WTC11 (cell line): ENCODE results near the gene EML6.

ENCODE experiments used
- ATF2 ChIP-seq: sonication (generic); formaldehyde crosslinking; IDR thresholded peaks from 2 replicates; pipeline ENCODE4 v1.8.1; 2022; ENCODE audit warnings: low read depth, missing genetic modification reagents, borderline replicate concordance
- CTCF ChIP-seq: fragments of 200-600 bp; IDR thresholded peaks from 2 replicates; pipeline ENCODE4 v1.8.0; 2022; ENCODE audit warnings: antibody characterized with exemption
- NFE2L1 ChIP-seq: sonication (generic); formaldehyde crosslinking; IDR thresholded peaks from 2 replicates; pipeline ENCODE4 v1.8.1; 2023; ENCODE audit warnings: missing genetic modification reagents
- NR1H2 ChIP-seq: sonication (generic); formaldehyde crosslinking; IDR thresholded peaks from 2 replicates; pipeline ENCODE4 v1.9.0; 2021; ENCODE audit warnings: mild to moderate bottlenecking, moderate library complexity, missing genetic modification reagents

- TF ChIP-seq CTCF, result no peak
- no peak for TF ChIP-seq NR1H2
- no peak for TF ChIP-seq ATF2
- no peak for TF ChIP-seq NFE2L1
Measured at GRCh38 chr2:54831480-54831879, 108.0 kb downstream of the EML6 start.
